ENCODE measurements around the gene MISP.
A peak's percentile ranks its signal among the peaks of the same experiment; 100 is the strongest.
"Not testable (repeated sequence)": the region's sequence is repeated elsewhere in the genome, so short reads cannot be mapped to it uniquely, and the experiment has no call there.

The MISP gene, protein sequence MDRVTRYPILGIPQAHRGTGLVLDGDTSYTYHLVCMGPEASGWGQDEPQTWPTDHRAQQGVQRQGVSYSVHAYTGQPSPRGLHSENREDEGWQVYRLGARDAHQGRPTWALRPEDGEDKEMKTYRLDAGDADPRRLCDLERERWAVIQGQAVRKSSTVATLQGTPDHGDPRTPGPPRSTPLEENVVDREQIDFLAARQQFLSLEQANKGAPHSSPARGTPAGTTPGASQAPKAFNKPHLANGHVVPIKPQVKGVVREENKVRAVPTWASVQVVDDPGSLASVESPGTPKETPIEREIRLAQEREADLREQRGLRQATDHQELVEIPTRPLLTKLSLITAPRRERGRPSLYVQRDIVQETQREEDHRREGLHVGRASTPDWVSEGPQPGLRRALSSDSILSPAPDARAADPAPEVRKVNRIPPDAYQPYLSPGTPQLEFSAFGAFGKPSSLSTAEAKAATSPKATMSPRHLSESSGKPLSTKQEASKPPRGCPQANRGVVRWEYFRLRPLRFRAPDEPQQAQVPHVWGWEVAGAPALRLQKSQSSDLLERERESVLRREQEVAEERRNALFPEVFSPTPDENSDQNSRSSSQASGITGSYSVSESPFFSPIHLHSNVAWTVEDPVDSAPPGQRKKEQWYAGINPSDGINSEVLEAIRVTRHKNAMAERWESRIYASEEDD

DNA sequence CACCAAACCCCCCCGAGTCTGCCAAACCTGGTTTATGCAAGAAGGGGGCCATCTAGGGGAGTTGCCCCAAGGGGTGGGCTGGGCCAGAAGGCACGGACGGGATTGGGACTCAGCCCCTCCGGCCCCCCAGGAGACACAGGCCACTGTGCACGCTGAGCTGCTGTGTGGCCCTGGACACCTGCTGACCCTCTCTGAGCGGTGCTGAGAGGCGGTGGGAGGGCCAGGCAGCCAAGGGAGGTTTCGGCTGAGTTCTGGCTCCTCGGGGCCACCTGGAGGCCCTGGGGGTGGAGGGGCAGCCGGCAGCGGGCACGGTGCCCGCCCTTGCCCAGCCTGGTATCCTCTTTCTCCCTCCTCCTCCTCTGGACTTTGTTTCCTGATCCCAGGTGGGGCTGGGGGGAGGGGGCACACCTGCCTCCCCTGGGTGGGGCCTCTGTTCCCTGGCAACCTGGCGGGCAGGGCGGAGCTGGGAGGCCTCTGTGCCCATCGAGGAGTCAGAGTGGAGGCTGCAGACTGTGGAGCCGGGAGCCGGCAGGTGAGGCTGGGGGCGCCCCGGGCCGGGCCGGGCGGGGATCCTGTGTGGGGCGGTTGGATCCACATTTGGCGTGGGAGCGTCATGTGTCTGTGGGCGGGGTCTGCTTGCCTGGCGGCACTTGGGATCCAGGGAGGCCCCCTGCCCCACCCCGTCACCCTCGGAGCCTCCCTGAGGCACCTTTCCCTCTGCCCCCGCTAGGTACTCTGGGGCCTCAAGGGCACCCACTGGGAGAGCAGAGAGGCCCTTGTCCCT, at the start of gene MISP:
MISP (plus strand) TSS at position 473 of the 784 bp plus-strand sequence. CDS start 5,835 bp downstream, outside the sequence.
- DNase-seq: peak; percentile 56

DNA sequence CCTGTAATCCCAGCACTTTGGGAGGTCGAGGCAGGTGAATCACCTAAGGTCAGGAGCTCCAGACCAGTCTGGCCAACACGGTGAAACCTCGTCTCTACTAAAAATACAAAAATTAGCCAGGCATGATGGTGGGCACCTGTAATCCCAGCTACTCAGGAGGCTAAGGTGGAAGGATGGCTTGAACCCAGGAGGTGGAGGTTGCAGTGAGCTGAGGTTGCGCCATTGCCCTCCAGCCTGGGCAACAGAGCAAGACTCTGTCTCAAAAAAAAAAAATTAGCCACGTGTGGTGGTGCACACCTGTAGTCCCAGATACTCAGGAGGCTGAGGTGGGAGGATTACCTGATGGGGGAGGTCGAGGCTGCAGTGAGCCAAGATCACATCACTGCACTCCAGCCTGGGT, 48.1 kb upstream of the MISP start:
- not testable (repeated sequence) for DNase-seq

DNA sequence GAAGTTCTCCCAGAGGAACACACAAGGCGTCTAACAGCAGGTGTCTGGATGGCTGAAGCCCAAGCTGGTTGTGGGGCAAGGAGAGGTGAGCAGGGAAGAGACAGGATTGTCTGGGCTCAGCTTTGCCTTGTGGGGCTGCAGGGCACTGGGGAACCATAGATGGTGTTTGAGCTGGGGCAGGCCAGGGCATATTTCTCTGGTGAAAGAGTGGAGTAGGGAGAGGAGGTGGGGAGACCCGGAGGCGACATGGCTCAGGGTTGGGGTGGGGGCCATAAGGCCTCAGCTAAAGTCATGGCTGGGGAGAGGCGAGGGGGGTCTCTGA, 47.6 kb upstream of the MISP start:
- DNase-seq: no peak

DNA sequence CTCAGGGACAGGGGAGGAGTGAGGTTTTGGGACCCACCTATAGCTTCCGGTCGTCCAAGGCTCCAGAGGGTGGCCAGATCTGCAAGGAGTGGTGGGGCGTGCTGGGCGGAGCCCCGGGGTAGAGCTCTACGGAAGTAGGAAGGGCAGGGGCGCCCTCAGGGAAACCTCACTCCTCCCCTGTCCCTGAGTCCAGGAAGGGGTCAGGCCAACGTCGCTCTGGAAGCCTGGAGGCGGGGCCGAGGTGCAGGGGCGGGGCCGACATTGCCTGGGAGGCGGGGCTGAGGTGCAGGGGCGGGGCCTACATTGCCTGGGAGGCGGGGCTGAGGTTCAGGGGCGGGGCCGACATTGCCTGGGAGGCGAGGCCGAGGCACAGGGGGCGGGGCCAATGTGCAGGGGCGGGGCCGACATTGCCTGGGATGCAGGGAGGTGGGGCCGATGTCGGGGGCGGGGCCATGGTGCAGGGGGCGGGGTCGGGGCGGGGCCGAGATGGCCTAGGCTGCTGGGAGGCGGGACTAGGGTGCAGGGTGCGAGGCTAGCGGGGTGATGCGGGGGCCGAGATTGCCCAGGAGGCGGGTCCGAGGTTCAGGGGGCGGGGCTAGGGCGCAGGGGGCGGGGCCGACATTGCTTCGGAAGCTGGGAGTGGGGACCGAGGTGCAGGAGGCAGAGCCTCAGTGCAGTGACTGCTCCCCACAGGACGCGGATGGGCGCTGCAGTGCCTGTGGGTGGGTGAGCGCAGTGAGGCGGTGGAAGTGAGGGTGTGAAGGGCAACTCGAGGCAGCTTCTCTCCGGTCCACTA, 47.1 kb upstream of the MISP start:
- DNase-seq: no peak

DNA sequence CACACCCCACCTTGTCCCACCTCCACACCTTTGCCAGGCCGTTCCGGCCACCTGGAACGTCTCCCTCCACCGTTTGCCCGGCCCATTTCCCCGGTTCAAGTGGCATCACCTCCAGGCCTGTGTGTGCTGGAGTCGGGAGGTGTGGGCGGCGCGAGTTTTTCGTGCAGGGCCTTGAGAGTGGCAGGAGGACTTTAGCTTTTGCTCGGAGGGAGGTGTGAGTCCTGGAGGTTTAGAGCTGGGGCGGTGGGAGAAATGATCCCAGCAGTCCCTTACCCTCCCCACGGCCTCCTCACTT, 46.5 kb upstream of the MISP start:
- no peak for DNase-seq

DNA sequence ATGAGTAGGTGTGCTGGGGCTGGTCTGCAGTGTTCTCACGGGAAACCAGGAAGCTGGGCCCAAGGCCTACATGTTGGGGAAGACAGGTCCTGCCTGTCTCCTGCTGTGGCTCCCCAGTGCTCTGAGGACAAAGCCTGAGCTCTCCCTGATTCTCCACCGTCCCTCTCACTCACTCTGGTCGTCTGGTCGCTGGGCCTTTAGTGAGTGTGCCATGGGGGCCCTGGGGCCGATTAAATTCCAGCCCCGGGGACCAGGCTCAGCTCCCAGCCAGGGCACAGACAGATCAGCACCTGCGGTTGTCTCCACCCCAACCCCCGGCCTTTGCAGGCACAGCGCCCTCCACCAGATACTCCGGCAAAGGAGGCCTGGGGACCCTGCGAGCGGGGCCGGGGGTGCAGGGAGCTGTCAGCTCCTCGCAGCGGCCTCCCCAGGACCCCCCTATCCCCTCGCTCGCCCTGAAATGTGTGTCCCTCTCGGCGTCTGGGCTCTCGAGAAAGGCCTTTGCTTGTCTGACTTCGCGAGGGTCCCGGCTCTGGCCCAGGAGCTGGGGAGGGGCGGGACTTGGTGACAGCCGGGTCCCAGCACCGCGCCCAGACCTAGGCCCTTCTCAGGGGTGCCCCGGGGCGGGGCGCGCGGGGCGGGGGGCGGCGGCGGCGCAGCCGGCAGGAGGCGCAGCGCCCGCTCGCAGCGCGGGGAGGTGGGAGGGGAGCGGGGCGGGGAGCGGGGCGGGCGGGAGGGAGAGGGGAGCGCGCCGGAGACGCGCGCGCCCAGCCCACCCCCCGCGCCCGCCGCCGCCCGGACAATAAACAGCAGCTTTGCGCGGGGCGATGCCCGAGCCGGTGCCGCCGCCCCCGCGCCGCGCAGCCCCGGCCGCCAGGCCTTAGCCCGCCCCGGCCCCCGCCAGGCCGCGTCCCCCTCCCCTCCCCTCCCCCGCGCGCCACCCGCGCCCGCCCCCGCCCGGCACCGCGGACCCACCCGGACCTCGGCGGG, 42.5 kb upstream of the MISP start, which contains the start of gene PALM:
PALM (plus strand) TSS at position 782 of the 990 bp plus-strand sequence. CDS start 212 bp downstream, outside the sequence.
- DNase-seq: no peak

DNA sequence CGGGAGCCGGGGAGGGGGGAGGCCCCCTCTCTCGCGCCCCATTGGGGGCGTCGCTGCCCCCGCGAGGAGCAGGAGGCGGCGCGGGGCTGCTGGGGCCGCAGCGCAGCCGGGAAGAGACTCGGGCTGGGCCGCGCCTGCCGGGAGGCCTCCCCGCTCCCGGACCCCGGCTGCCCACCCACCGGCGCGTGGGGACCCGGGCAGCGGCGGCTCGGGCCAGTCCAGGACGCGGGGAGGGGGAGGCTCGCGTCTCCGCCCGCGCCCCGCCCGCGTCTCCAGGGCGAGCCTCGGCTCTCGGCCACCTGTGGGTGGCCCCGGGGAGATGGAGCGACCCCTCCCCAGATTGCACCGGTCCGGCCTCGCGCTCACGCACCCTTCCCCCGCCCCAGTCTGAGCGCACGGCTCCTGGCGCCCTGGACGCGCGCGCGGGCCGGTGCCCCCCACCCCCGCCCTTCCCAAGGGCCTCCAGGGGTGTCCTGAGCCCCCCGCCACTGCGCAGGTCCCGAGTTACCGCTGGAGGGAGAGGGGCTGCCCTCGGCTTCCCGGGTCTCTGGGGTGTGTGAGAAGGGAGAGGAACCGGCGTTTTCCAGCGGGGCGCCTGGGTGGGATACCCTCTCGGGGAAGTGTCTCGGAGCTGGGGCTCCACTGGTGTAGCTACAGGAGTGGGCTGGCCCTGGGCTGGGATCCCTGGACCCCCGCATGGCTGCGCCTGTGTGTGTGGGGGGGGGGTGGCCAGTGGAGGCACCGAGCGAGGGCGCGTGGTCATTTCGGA, 41.5 kb upstream of the MISP start:
- DNase-seq: no peak

DNA sequence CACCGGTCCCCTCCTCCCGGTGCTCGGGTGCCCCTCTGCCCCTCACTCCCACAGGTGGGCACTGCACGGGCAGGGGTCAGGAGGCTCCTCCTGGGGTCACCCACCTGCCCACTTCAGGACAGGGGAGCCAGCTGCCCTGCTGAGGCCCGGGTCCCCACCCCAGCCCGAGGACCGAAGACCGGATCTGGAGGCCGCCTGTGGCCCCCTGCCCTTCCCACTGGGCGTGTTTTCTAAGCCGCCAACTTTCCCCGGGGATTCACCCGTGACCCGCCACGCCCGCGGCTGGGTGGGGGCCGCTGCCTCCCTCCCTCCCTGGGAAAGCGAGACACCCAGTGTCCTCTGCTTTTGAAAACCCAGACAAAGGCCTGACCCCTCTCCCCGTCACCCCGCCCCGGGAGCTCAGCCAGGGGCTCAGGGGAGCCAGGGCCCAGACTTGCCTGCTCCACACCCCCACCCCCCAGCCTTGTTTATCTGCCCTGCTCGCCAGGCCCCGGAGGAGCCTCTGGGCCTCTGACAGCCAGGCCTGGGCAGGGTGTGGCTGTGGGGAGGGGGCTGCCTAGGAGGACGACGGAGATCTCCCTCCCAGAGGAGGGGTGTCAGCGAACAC, 40.8 kb upstream of the MISP start:
- no peak for DNase-seq

DNA sequence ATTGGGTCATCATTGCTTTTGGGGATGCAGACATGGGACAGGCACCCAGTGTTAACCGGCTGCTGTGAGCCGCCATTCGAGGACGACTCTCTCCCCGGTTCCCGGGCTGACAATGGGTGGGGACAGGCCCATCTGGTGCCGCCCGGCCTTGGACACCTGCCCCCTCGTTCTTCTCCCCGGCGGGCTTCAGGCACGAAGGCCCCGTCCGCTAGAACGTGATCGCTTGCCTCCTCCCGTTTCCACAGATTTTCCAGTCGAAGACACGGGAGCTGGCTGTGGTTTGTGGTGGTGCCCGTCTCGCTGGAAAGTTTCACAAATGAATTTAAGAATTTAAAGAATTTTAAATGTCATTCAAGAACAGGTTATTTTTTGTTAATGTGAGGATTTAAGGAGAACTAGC, 40.1 kb upstream of the MISP start:
- DNase-seq: no peak

DNA sequence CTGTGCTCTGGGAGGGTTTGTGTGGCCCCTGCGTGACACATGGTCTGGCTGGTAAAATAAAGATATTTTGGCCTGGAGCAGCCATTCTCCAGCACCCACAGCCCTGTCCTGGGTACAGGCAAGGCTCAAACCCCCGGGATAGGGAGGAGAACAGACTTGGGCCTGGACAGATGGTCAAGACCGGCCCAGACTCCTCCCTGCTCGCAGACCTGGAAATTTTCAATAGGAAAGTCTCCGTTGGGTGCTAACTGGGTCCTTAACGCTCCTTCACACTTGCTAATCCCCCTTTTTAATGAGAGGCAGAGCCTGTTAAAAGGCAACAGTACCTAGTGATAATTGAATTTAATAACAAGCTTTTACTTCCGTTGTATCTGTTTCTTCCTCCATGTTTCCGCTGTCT, 39.7 kb upstream of the MISP start:
- no peak for DNase-seq

DNA sequence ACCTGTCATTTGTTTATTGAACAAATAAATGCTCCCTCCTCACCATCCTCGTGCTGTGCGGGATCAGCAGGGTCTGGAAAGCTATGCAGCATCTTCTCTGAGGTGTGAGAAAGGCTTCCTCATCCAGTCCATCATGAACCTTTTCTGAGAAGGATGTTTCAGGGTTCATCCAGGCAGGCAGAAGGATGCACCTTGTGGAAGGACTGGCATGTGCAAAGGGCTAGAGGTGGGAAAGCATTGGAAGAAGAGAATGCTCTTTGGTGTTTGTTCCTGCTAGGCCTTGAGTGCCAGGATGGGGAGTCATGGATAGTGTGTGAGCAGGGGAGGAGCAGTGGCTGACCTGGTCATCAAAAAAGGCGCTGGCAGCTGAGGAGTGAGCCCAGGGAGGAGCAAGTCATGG, 35.6 kb upstream of the MISP start:
- DNase-seq: no peak

DNA sequence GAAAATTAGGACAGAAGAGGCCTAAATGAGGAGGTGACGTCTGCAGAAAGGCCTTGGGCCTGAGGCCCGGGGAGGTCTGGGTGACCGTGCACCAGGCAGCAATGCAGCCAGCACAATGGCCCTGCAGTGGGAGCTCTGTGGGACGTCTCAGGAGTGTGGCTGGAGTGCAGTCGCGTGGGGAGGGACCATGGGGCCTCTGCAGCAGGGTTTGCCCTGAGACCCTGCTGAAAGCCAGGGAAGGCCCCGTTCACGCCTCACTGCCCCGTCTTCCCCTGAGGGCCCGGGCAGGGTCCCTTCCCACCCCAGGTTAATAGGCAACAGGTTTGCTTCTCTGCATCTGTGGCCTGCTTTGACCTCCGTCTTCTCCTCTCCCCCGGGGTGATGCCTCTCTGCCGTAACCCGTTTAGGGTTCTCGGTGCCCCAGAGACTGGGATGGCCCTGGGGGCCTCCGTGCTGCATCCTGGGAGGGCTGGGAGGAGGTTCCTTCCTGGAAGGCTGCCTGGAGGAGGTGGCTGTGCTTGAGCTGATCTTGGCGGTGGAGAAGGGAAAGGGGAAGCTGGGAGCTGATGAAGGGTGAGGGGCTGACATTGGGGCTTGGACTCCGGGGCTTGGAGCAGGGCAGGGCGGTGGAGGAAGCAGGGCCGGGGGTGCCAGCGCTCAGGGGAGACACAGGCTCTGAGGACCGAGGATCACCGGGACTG, 32.5 kb upstream of the MISP start:
- no peak for DNase-seq

DNA sequence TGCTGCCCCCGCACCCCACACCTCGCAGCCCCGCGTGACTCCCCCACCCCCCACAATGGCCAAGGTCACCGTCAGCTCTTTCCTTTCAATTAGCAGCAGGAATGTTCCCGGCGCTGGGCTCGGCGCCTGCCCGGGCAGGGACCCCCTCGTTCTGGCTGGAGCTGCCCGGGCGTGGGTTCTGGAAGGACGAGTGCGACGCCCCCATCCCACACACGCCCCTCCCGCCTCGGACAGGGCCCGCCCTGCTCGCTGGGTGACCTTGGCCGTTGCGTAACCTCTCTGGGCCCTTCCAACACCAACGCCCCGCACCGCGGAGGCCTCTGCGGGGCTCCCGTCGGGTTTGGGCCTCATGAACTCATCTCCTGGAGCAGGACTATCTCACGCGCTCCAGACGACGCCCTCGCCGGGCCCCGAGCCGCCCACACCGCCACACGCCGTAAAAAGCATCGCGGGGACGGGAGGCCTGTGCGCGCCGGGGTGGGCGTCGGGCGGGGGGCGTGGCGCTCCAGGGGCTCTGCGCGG, 31.9 kb upstream of the MISP start:
- no peak for DNase-seq

DNA sequence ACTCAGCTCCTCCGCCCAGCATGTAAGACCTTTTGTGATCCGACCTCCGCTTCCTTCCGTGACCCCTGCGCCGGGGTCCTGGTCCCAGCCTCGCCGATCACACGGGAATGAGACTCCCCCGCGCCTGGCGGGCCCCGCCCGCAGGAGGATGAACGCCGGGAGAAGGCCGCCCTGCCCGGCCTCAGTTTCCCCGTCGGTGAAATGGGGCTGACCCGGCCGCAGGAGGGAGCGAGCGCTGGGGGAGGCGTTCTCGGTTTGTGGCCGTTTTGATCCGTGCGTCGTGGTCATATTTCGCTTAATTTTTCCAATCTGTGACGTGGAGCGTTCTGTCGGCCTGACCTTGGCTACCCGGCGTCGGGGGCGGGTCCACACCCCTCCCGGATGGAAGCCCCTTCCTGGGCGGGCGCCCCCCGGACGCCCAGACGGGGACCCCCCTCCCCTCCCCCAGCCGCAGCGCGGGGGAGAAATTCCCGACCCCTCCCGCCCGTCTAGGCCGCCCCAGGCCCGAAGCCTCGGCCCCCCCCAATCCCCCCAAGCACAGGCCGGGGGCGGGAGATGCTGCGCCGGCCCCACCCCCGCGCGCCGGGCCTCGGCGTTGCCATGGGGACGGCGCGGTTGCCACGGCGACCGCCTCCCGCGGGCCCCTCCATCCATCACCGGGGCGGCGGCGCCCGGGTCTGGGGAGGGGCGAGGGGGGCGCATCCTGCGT, 31.1 kb upstream of the MISP start:
- DNase-seq: peak; percentile 20

DNA sequence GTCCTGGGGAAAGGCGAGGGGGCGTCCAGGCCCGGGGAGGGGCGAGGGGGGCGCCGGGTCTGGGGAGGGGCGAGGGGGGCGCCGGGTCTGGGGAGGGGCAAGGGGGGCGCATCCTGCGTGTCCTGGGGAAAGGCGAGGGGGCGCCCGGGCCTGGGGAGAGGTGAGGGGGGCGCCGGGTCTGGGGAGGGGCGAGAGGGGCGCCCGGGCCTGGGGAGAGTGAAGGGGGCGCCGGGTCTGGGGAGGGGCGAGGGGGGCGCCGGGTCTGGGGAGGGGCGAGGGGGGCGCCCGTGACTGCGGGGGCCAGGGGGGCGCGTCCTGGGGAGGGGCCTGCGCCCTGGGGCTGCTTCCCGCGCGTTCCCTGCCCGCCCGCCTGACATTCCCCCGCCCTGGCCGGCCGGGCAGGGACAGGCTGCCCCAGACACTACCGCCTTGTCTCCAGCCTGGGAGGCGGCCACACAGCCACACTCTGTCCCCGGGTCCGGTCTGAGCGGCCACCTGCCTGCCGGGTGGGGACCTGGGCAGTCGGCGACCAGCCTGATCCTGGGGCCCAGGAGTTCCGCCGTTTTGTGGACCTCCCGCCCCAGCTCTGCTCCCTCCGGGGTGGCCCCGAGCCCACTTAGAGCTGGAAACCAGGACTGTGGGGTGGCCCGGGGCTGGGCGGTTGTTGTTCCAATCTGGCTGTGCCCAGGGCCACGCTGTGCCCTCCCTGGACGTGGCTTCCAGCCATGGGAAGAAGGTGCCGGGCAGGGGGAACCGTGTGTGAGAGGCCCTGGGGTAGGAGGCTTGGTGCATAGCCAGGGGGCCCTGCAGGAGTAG, 30.4 kb upstream of the MISP start:
- no peak for DNase-seq

DNA sequence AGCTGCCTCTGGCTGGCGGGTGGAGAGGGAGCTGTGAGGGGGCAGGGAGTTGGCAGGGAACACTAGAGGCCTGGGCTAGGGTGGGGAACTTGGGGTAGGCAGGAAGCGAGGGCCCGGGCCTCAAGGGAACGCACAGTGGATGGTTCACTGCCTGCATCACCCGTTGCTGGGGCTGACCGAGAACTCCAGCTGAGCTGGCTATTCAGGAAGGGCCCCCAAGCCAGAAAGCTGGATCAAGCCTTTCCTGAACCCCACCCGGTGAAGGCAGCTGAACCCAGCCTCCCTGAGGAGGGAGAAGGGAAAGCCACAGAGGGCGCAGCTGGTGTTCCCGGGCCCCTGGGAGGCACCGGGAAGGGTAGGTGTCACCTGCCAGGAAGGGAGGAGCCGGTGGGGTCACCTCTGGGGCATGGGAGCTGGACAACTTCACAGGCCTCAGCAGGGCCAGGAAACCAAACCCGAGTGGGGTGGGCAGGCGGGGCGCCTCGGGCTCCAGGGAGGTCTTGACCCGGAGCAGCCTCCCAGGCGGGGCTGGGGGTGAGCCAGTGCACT, 28.3 kb upstream of the MISP start:
- DNase-seq: no peak

DNA sequence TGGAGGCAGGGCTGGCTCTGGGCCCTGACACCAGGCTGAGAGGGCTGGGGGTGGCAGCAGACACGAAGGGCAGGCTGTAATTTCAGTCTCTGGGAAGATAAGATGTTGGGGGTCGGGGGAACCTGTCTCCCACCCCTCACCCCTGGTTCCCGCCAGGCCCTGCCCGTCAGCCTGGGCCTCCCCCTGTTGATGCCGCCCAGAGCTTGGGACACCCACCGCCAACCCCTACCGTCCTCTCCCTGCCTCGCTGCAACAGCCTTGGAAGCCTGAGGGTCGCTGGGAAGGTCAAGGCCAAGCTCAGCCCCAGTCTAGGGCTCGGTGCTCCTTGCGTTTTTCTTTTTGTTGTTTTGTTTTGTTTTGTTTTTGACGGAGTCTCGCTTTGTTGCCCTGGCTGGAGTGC, 27.7 kb upstream of the MISP start:
- no peak for DNase-seq

DNA sequence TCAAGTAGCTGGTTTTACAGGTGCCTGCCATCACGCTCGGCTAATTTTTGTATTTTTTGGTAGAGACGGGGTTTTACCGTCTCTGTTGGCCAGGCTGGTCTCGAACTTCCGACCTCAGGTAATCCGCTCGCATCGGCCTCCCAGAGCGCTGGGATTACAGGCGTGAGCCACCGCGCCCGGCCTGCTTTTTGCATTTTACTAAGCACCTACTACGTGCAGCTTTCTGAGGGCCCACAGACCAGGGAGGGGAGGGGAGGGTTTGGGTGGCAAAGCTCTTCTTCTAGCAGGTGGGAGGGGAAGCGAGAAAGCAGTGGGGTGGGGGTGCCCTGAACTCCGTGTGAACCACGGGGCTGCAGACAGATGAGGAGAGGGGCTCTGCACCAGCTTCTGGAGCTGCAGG, 27.2 kb upstream of the MISP start:
- DNase-seq: no peak
